Hematopoietic multipotent progenitor cell treated with erythropoietin and hydrocortisone succinate and interleukin-3 and kit ligand, for 17 days (in vitro differentiated cells): ENCODE data around the gene CACNA1B.

Source experiments
- DNase-seq: peaks from one replicate; pipeline ENCODE4 v3.0.0-alpha.2; 2015; ENCODE audit warnings: low spot score

CACNA1B gene

DNA sequence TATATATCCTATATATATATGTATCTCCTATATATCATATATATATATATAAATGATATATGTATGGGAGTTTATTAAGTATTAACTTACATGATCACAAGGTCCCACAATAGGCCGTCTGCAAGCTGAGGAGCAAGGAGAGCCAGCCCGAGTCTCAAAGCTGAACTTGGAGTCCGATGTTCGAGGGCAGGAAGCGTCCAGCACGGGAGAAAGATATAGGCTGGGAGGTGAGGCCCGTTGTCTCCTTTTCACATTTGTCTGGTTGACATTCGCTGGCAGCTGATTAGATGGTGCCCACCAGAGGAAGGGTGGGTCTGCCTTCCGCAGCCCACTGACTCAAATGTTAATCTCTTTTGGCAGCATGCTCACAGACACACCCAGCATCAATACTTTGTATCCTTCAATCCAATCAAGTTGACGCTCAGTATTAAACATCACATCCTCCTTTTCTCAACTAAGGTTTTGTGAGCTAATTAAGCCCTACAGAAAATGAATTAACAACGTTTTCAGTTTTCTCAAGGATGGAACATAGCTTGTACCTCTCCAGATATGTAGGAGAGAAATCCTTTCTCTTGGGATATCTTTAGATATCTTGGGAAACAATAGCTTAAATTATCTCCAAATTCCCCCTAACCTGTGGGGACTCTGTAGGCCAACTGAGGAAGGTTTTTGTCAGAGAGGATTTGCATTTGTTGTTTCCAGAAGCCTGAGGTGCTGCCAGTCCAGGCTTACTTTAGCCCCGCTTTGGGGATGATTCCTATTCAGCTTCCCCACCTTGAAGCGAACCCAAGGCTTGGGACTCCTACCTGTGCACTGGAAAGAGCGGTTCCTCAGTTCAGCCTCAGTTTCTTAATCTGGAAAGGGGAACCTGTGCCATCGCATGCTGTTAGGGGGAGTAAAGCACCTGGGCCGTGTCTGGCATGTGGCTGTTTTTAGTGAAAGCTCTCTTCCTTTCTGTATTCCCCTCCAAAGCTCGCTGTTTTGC is 163.2 kb downstream of the CACNA1B start:
- no peak for DNase-seq

DNA sequence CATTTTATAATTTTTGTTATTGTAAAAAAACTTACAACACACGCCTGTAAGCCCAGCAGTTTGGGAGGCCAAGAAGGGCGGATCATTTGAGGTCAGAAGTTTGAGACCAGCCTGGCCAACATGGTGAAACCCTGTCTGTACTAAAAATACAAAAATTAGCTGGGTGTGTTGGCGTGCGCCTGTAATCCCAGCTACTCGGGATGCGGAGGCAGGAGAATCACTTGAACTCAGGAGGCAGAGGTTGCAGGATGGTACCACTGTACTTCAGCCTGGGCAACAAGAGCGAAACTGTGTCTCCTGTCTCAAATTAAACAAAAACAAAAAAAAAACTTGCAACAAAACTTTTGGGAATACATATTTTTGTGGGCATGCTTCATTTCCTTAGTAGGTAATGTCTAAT is 164.6 kb downstream of the CACNA1B start:
- DNase-seq: no peak

- DNase-seq: no peak
These were observed 165.1 kb downstream of the CACNA1B start for GRCh38 chr9:138042640-138043039.

GRCh38 chr9:138043061-138043410 is 165.5 kb downstream of the CACNA1B start:
- DNase-seq: no peak

DNA sequence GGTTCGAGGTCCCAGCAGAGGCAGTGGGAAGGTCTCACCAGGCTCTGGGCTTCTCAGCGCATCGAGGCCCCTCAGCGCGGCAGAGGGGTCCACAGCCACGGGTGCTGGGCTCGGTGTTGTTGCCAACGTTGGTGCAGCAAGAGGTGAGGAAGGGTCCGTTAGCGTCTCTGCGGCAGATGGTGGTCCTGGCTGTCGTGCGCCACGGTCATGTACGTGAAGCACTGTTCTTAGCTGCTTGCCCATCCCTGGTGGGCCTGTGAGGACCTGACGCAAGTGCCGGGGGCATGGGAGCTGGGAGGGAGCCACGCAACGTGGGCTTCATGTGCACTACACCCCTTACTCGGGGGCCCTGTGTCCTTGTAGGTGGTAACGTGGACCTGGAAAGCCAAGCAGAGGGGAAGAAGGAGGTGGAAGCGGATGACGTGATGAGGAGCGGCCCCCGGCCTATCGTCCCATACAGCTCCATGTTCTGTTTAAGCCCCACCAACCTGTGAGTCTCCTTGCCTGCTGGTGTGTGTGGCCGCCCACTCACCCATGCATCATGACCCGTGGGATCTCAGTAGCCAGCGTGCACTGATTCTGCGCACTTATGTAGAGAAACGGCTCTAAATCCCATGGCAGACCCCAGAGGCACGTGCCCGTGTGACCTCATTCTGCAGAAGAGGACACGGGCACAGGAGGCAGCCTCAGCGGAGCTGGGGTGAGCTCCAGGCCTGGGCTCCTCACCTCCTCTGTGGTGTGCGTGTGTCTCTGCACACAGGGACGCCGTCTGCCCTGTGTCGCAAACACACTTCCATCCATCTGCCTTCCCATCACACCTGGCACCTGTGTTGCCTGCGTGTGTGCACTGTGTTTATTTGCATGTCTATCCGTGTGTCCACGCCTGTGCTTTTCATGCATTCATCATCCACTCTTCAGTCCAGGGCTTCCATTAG is 166.1 kb downstream of the CACNA1B start:
- DNase-seq: no peak

DNA sequence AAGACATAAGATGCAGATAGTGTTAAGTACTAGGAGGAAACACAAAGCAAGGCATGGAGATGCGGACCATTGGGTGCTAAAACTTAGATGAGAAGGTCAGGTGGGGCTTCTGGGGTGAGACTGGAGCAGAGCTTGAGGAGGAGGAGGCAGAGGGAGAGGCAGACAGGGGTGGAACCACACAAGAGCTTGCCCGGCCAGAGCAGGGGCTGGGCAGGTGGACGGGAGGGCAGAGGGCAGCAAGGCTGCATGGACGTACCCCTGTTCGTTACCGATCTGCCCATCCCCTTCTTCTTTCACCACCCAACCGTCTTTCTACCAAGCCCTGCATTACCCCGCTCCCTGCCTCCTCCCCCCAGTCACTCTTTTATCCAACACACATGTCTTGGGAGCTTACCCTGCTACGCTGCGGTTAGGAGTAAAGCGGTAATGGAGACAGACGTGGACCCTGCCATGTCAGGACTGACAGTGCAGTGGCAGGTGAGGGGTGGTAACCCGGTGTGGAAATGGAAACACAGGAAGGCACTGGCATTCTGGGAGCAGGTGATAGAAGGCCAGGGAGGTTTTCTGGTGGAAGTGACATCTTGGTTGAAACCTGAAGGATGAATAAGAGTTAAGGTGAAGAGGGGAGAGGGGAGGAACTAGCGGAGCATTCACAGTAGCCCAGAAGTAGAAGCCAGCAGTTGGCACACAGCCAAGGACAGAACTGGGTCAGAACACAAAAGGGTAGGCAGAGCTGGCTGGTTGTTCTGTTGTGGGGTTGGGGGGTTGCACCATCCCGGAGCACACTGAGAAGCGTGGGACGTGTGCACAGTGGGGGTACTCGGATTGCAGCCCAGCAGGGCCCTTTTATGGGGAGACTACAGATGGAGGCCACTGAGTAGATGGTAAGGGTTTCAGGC is 167.2 kb downstream of the CACNA1B start:
- DNase-seq: no peak

- no peak for DNase-seq
These were observed 168.2 kb downstream of the CACNA1B start for GRCh38 chr9:138045541-138046490.

GRCh38 chr9:138046641-138047301 is 169.2 kb downstream of the CACNA1B start:
- no peak for DNase-seq

DNA sequence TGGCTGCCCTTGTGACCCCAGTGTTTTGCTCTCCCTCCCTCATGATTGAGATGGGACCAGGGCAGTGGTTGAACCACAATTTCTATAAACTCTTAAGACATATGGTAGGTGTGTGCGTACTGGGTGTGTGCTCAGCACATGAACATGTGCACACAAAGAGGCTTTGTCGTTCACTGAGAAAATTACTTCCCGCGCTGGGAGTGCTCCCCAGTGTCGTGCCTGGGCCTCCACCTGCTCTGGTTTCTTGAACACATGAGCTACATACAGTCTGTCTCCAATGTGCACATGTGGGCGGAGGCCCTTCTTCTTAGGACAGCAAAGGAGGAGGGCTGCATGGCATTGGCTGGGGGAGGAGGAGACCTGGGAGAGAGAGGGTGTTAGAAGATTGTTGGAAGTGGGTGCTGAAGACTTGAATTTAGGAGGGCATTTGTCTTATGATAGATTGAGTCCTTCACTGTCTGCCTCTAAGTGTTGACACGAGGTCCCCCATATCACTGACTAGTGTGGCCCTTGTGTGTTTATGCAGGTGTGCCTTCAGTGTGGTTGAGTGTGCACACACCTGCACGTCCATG is 170.0 kb downstream of the CACNA1B start:
- no peak for DNase-seq

- DNase-seq: no peak
These were observed 170.6 kb downstream of the CACNA1B start for GRCh38 chr9:138048184-138048583.

- no peak for DNase-seq
These were observed 171.7 kb downstream of the CACNA1B start for GRCh38 chr9:138049085-138049778.

DNA sequence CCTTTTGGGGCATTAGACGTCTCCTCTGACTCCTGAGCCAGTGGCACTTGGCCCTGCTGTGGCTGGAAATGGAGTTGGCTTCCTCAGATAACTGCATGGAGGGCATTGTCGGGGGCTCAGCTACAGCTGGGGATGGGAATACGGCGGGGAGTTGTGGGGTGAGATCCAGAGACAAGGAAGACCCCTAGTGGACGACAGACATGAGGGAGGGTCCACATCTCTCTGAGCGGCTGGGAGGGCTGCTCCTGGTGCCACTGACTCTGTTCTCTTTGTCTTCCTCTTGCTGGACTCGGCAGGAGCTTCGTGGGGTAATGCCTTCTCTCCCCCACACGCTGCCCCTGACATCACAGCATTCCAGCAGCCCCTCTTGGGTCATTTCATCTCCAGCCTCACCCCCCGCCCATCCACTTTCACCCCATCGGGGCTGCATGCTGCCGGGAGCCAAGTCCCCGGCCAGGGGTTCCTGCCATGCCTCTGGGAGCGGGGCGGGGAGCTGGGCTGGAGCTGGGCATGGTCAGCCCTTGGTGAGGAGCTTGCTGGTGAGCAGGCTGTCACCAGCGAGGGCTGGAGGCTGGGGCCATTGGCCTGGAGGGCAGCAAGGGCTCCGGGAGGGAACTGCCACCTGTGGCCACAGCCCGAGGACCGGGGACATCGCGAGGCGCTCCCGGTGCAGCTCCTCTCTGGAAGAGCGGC is 172.3 kb downstream of the CACNA1B start:
- no peak for DNase-seq

- no peak for DNase-seq
These were observed 173.1 kb downstream of the CACNA1B start for GRCh38 chr9:138050472-138051330.

- DNase-seq: no peak
These were observed 174.2 kb downstream of the CACNA1B start for GRCh38 chr9:138051586-138052321.

DNA sequence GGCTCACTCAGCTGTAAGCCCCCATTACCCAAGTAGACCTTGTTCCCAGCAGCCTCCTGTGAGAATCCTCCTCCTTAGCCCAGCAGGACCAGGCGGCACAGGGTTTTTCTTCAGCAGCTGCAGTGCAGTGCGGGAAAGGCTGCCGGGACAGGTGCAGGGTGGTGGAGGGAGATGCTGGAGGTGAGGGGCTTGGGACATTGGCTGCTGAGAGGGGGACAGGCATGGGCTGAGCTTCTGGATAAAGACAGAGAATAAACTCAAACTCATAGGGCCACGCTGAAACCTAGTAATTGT is 174.7 kb downstream of the CACNA1B start:
- no peak for DNase-seq

GRCh38 chr9:138052635-138053320 is 175.2 kb downstream of the CACNA1B start:
- DNase-seq: no peak
